ENCODE data around the gene ZGPAT. TPM values are rescaled to one million over a fixed set of nuclear protein-coding genes. Genes with fewer than 3 reads are reported as not detected.
"Not testable (repeated sequence)": the region's sequence is repeated elsewhere in the genome, so short reads cannot be mapped to it uniquely, and the experiment has no call there.

ZGPAT gene
- total RNA-seq, result 10 to 100 TPM; 38.1 to 43.9 (median 42.0) TPM

GRCh38 chr20:63707558-63708300 lies at the start of gene ZGPAT, which contains the start of gene ARFRP1:
ZGPAT (plus strand) TSS chr20:63708039; CDS start chr20:63708581, 542 bp downstream.
ARFRP1 (minus strand) TSS chr20:63707976; CDS start chr20:63707091, 885 bp downstream.
- Mint-ChIP-seq H3K36me3 (ENCODE audit: insufficient read depth) (peaks cover 33% of the 10 kb centered on the region), H3K4me3 (peak within 1 kb of the TSS; percentile 92), H3K9me3 (no peaks in the 10 kb centered on the region), H3K4me1 (ENCODE audit: low read depth) (peaks cover 49% of the 10 kb centered on the region), H3K27me3 (ENCODE audit: low read depth) (no peaks in the 10 kb centered on the region)
- DNase-seq, result peak; percentile 85
- ATAC-seq, result peak; percentile 87 to 89

GRCh38 chr20:63658749-63659187 lies 49.1 kb upstream of the ZGPAT start:
- Mint-ChIP-seq H3K36me3 (ENCODE audit: insufficient read depth) (peaks cover 4% of the 10 kb centered on the region), H3K9me3 (no peaks in the 10 kb centered on the region), H3K27me3 (ENCODE audit: low read depth) (no peaks in the 10 kb centered on the region), H3K4me1 (ENCODE audit: low read depth) (peaks cover 26% of the 10 kb centered on the region), H3K4me3 (peak overlapping the region; percentile 94)
- DNase-seq (no peak), ATAC-seq (peak; percentile 18 to 28)

GRCh38 chr20:63659370-63659769 lies 48.5 kb upstream of the ZGPAT start:
- H3K9me3 Mint-ChIP-seq, result no peaks in the 10 kb centered on the region
- H3K36me3 Mint-ChIP-seq (ENCODE audit: insufficient read depth), result peaks cover 4% of the 10 kb centered on the region
- peak overlapping the region; percentile 94 for H3K4me3 Mint-ChIP-seq
- ATAC-seq, result no peak
- H3K4me1 Mint-ChIP-seq (ENCODE audit: low read depth), result peaks cover 20% of the 10 kb centered on the region
- no peak for DNase-seq
- H3K27me3 Mint-ChIP-seq (ENCODE audit: low read depth), result no peaks in the 10 kb centered on the region

GRCh38 chr20:63660174-63660573 lies 47.7 kb upstream of the ZGPAT start:
- not testable (repeated sequence) for DNase-seq; H3K9me3 Mint-ChIP-seq; H3K36me3 Mint-ChIP-seq (ENCODE audit: insufficient read depth); ATAC-seq; H3K27me3 Mint-ChIP-seq (ENCODE audit: low read depth)
- H3K4me3 Mint-ChIP-seq, result peak overlapping the region; percentile 94
- H3K4me1 Mint-ChIP-seq (ENCODE audit: low read depth), result peaks cover 14% of the 10 kb centered on the region

- peaks cover 14% of the 10 kb centered on the region for H3K4me1 Mint-ChIP-seq (ENCODE audit: low read depth)
- no peak for DNase-seq
- no peaks in the 10 kb centered on the region for H3K27me3 Mint-ChIP-seq (ENCODE audit: low read depth)
- peak overlapping the region; percentile 43 for H3K4me3 Mint-ChIP-seq
- H3K36me3 Mint-ChIP-seq (ENCODE audit: insufficient read depth), result peaks cover 9% of the 10 kb centered on the region
- no peaks in the 10 kb centered on the region for H3K9me3 Mint-ChIP-seq
- no peak for ATAC-seq
These were observed 47.2 kb upstream of the ZGPAT start for GRCh38 chr20:63660622-63661021.

GRCh38 chr20:63661108-63661507 lies 46.7 kb upstream of the ZGPAT start:
- Mint-ChIP-seq H3K4me1 (ENCODE audit: low read depth) (peaks cover 14% of the 10 kb centered on the region), H3K4me3 (no peak overlapping the region), H3K9me3 (no peaks in the 10 kb centered on the region), H3K27me3 (ENCODE audit: low read depth) (no peaks in the 10 kb centered on the region), H3K36me3 (ENCODE audit: insufficient read depth) (peaks cover 13% of the 10 kb centered on the region)
- ATAC-seq (no peak), DNase-seq (no peak)

- Mint-ChIP-seq H3K9me3 (no peaks in the 10 kb centered on the region), H3K4me3 (no peak overlapping the region), H3K27me3 (ENCODE audit: low read depth) (no peaks in the 10 kb centered on the region), H3K4me1 (ENCODE audit: low read depth) (peaks cover 14% of the 10 kb centered on the region), H3K36me3 (ENCODE audit: insufficient read depth) (peaks cover 15% of the 10 kb centered on the region)
- DNase-seq (no peak), ATAC-seq (no peak)
These were observed 45.7 kb upstream of the ZGPAT start for GRCh38 chr20:63661959-63662812.

GRCh38 chr20:63662813-63663189 lies 45.0 kb upstream of the ZGPAT start:
- no peak overlapping the region for H3K4me3 Mint-ChIP-seq
- H3K36me3 Mint-ChIP-seq (ENCODE audit: insufficient read depth), result peaks cover 15% of the 10 kb centered on the region
- no peaks in the 10 kb centered on the region for H3K9me3 Mint-ChIP-seq
- H3K27me3 Mint-ChIP-seq (ENCODE audit: low read depth), result no peaks in the 10 kb centered on the region
- peaks cover 12% of the 10 kb centered on the region for H3K4me1 Mint-ChIP-seq (ENCODE audit: low read depth)
- DNase-seq (no peak), ATAC-seq (no peak)

GRCh38 chr20:63663332-63664066 lies 44.3 kb upstream of the ZGPAT start:
- Mint-ChIP-seq H3K36me3 (ENCODE audit: insufficient read depth) (peaks cover 19% of the 10 kb centered on the region), H3K4me1 (ENCODE audit: low read depth) (peaks cover 7% of the 10 kb centered on the region), H3K27me3 (ENCODE audit: low read depth) (no peaks in the 10 kb centered on the region), H3K9me3 (no peaks in the 10 kb centered on the region), H3K4me3 (no peak overlapping the region)
- ATAC-seq (no peak), DNase-seq (no peak)

- Mint-ChIP-seq H3K36me3 (ENCODE audit: insufficient read depth) (peaks cover 19% of the 10 kb centered on the region), H3K9me3 (no peaks in the 10 kb centered on the region), H3K27me3 (ENCODE audit: low read depth) (no peaks in the 10 kb centered on the region), H3K4me1 (ENCODE audit: low read depth) (peaks cover 4% of the 10 kb centered on the region), H3K4me3 (no peak overlapping the region)
- no peak for DNase-seq
- ATAC-seq, result no peak
These were observed 43.5 kb upstream of the ZGPAT start for GRCh38 chr20:63664143-63664851.

- ATAC-seq (no peak), DNase-seq (no peak)
- no peak overlapping the region for H3K4me3 Mint-ChIP-seq
- H3K27me3 Mint-ChIP-seq (ENCODE audit: low read depth), result no peaks in the 10 kb centered on the region
- no peaks in the 10 kb centered on the region for H3K9me3 Mint-ChIP-seq
- no peaks in the 10 kb centered on the region for H3K4me1 Mint-ChIP-seq (ENCODE audit: low read depth)
- H3K36me3 Mint-ChIP-seq (ENCODE audit: insufficient read depth), result peaks cover 19% of the 10 kb centered on the region
These were observed 42.8 kb upstream of the ZGPAT start for GRCh38 chr20:63664861-63665594.

- ATAC-seq, result no peak
- H3K4me3 Mint-ChIP-seq, result no peak overlapping the region
- H3K9me3 Mint-ChIP-seq, result no peaks in the 10 kb centered on the region
- H3K4me1 Mint-ChIP-seq (ENCODE audit: low read depth), result no peaks in the 10 kb centered on the region
- no peak for DNase-seq
- H3K36me3 Mint-ChIP-seq (ENCODE audit: insufficient read depth), result peaks cover 22% of the 10 kb centered on the region
- H3K27me3 Mint-ChIP-seq (ENCODE audit: low read depth), result no peaks in the 10 kb centered on the region
These were observed 42.1 kb upstream of the ZGPAT start for GRCh38 chr20:63665708-63666107.

- H3K36me3 Mint-ChIP-seq (ENCODE audit: insufficient read depth), result peaks cover 20% of the 10 kb centered on the region
- no peak for DNase-seq
- ATAC-seq, result no peak
- no peaks in the 10 kb centered on the region for H3K4me1 Mint-ChIP-seq (ENCODE audit: low read depth)
- H3K27me3 Mint-ChIP-seq (ENCODE audit: low read depth), result no peaks in the 10 kb centered on the region
- H3K9me3 Mint-ChIP-seq, result no peaks in the 10 kb centered on the region
- no peak overlapping the region for H3K4me3 Mint-ChIP-seq
These were observed 40.0 kb upstream of the ZGPAT start for GRCh38 chr20:63667858-63668257.
